CD4-positive, alpha-beta T cell (primary cell): ENCODE data around the gene CLCN1. TPM values are rescaled to one million over a fixed set of nuclear protein-coding genes. Genes with fewer than 3 reads are reported as not detected.
A peak's percentile ranks its signal among the peaks of the same experiment; 100 is the strongest.

Experiments used
- ATAC-seq: fragments of 200-7000 bp; cut with Tn5 transposase; one replicate; pipeline ENCODE4 v1.10.0; 2022; ENCODE audit warnings: mild to moderate bottlenecking; ENCODE audit not compliant: poor library complexity
- CTCF ChIA-PET: fragments of 350-600 bp; sonication (Branson Sonifier 250); formaldehyde crosslinking; loops from one replicate; lab custom pipeline; 2021; ENCODE audit warnings: antibody characterized with exemption, inconsistent platforms; lab: Charles Lee
- POLR2A ChIA-PET: fragments of 350-600 bp; sonication (Branson Sonifier 250); formaldehyde crosslinking; loops from one replicate; lab custom pipeline; 2021; ENCODE audit warnings: antibody characterized with exemption, inconsistent platforms; lab: Charles Lee
- DNase-seq, 14 experiments: peaks; one replicate each; pipeline ENCODE4 v3.0.0-alpha.2; 2013 to 2020; ENCODE audit warnings: mixed read lengths in 2 of 14
- H3K27ac ChIP-seq, 2 donors: one replicate each; pipeline versions ENCODE4 v1.5.1 to v1.7.0; 2013; ENCODE audit warnings: low read length in 2 of 2, low read depth in 1 of 2, mild to moderate bottlenecking in 1 of 2
- H3K27me3 ChIP-seq, 2 experiments: 1 replicate in 1 of 2; 2 replicates in 1 of 2; pipeline versions ENCODE4 v1.6.1 to v1.7.0; 2013; ENCODE audit warnings: low read length in 2 of 2, control low read depth in 1 of 2, mild to moderate bottlenecking in 1 of 2, moderate library complexity in 1 of 2; ENCODE audit not compliant: insufficient read depth in 2 of 2, control insufficient read depth in 1 of 2
- H3K36me3 ChIP-seq: one replicate; pipeline ENCODE4 v1.6.1; 2013; ENCODE audit warnings: low read length, control low read depth; ENCODE audit not compliant: insufficient read depth
- H3K4me1 ChIP-seq: one replicate; pipeline ENCODE4 v1.6.1; 2013; ENCODE audit warnings: low read length, control low read depth; ENCODE audit not compliant: insufficient read depth
- H3K4me3 ChIP-seq: one replicate; pipeline ENCODE4 v1.5.1; 2013; ENCODE audit warnings: mild to moderate bottlenecking, low read length, moderate library complexity
- H3K9me3 ChIP-seq, 2 experiments: 1 replicate in 1 of 2; 2 replicates in 1 of 2; pipeline versions ENCODE4 v1.6.1 to v1.7.0; 2013; ENCODE audit warnings: low read length in 2 of 2, mild to moderate bottlenecking in 2 of 2, control low read depth in 1 of 2, moderate library complexity in 1 of 2; ENCODE audit not compliant: control insufficient read depth in 1 of 2, insufficient read depth in 1 of 2
- H3K27ac Mint-ChIP-seq: one replicate; pipeline ENCODE4 v1.8.0; 2020; ENCODE audit warnings: mixed read lengths
- H3K27me3 Mint-ChIP-seq: one replicate; pipeline ENCODE4 v1.8.0; 2021; ENCODE audit warnings: mixed read lengths
- H3K36me3 Mint-ChIP-seq: one replicate; pipeline ENCODE4 v1.8.0; 2021; ENCODE audit warnings: low read depth, mixed read lengths
- H3K4me1 Mint-ChIP-seq: one replicate; pipeline ENCODE4 v1.8.0; 2021; ENCODE audit warnings: low read depth, mixed read lengths
- H3K4me3 Mint-ChIP-seq: one replicate; pipeline ENCODE4 v1.8.0; 2020; ENCODE audit warnings: mild to moderate bottlenecking, mixed read lengths
- H3K9me3 Mint-ChIP-seq: one replicate; pipeline ENCODE4 v1.8.0; 2020; ENCODE audit warnings: mixed read lengths
- CTCF ChIP-seq: fragments of 200-600 bp; IDR thresholded peaks from one replicate; pipeline ENCODE4 v1.8.0; 2022; ENCODE audit warnings: antibody characterized with exemption, mild to moderate bottlenecking
- intact Hi-C, 2 experiments: fragments of 100-400 bp; cut with DNase I in 1 of 2; cut with micrococcal nuclease in 1 of 2; formaldehyde crosslinking; loops; one replicate each; pipeline versions ENCODE4 v1.15.1 to v1.9.0; 2023 to 2025; cut with DNase I, micrococcal nuclease
- total RNA-seq, 174 experiments: library from RNA in 2 of 174; stranded (reverse) in 2 of 174; gene quantifications; one replicate each; pipeline ENCODE4 v1.2.3 and lab custom pipeline; 2021 to 2026

CLCN1 gene
- total RNA-seq, 2 experiments from 2014 or later = not detected

DNA sequence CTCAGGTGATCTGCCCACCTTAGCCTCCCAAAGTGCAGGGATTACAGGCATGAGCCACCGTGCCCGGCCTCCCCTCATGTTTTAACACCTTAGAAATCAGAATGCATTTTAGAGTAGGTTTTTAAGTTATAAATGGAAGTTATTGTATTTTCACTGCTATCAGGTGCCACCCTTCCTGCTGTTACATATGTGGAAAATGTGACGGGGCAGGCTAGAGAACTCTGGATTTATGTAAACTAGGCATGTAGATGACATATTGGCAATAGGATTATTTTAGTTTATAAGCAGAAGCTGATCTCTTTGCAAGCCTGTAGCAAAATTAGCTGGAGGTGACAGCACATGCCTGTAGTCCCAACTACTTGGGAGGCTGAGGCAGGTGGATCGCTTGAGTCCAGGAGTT, 25.6 kb upstream of the CLCN1 start:
- no peak for ATAC-seq
- peaks cover 63% of the 10 kb centered on the region for H3K36me3 Mint-ChIP-seq
- no peak overlapping the region for H3K27ac ChIP-seq

GRCh38 chr7:143292876-143293275, 23.0 kb upstream of the CLCN1 start:
- ChIA-PET CTCF (interaction anchor here (4.1 kb wide), 1 partner anchor 52 kb away, joined by 19 read pairs; no protein-coding TSS in a partner anchor), POLR2A (interaction anchor here (1.6 to 1.9 kb wide), 3 partner anchors 13 to 52 kb away, joined by 6 to 8 read pairs (median 6); partner anchors contain the start of gene GSTK1)
- H3K36me3 Mint-ChIP-seq = peaks cover 87% of the 10 kb centered on the region
- no peaks in the 10 kb centered on the region for H3K9me3 Mint-ChIP-seq
- Histone ChIP-seq H3K27ac (no peak overlapping the region), H3K27me3 (no peaks in the 10 kb centered on the region), H3K4me3 (no peak overlapping the region), H3K36me3 (peaks cover 67% of the 10 kb centered on the region), H3K9me3 (no peaks in the 10 kb centered on the region), H3K4me1 (peaks cover 22% of the 10 kb centered on the region)
- intact Hi-C loops = loop anchor here in 1 of 2 experiments (10.0 kb wide), 1 partner anchor 612 kb away; the partner anchor contains the start of gene TCAF1
- H3K27ac Mint-ChIP-seq = no peak overlapping the region
- no peak overlapping the region for H3K4me3 Mint-ChIP-seq
- H3K27me3 Mint-ChIP-seq = no peaks in the 10 kb centered on the region
- DNase-seq (no peak), ATAC-seq (no peak)
- peaks cover 74% of the 10 kb centered on the region for H3K4me1 Mint-ChIP-seq
- no peak for TF ChIP-seq CTCF

More for the DNA sequence above, 25.6 kb upstream of the CLCN1 start:
- ChIA-PET CTCF (interaction anchor here (0.9 to 4.1 kb wide), 6 partner anchors 9 to 75 kb away, joined by 3 to 19 read pairs (median 6); no protein-coding TSS in a partner anchor), POLR2A (interaction anchor here (1.2 kb wide), 3 partner anchors 11 to 118 kb away, joined by 3 to 6 read pairs (median 4); no protein-coding TSS in a partner anchor)
- H3K4me1 Mint-ChIP-seq = peaks cover 66% of the 10 kb centered on the region
- Histone ChIP-seq H3K36me3 (peaks cover 49% of the 10 kb centered on the region), H3K27me3 (no peaks in the 10 kb centered on the region), H3K4me1 (peaks cover 30% of the 10 kb centered on the region), H3K4me3 (peak overlapping the region; percentile 95), H3K9me3 (no peaks in the 10 kb centered on the region)
- no peaks in the 10 kb centered on the region for H3K9me3 Mint-ChIP-seq
- TF ChIP-seq CTCF = no peak
- intact Hi-C loops = loop anchor here in 1 of 2 experiments (10.0 kb wide), 1 partner anchor 615 kb away; the partner anchor contains the start of gene TCAF1
- peak overlapping the region; percentile 88 for H3K27ac Mint-ChIP-seq
- H3K4me3 Mint-ChIP-seq = peak overlapping the region; percentile 96
- no peak for DNase-seq
- no peaks in the 10 kb centered on the region for H3K27me3 Mint-ChIP-seq

- ATAC-seq (no peak), DNase-seq (no peak)
- Mint-ChIP-seq H3K4me3 (no peak overlapping the region), H3K27ac (peak overlapping the region; percentile 22), H3K36me3 (peaks cover 93% of the 10 kb centered on the region), H3K27me3 (no peaks in the 10 kb centered on the region), H3K9me3 (no peaks in the 10 kb centered on the region), H3K4me1 (peaks cover 64% of the 10 kb centered on the region)
- H3K27me3 ChIP-seq = no peaks in the 10 kb centered on the region
- no peaks in the 10 kb centered on the region for H3K9me3 ChIP-seq
- ChIA-PET POLR2A (interaction anchor here (1.7 to 2.1 kb wide), 3 partner anchors 8 to 55 kb away, joined by 4 to 12 read pairs (median 7); partner anchors contain the start of gene CASP2), CTCF (interaction anchor here (0.6 to 7.2 kb wide), 5 partner anchors 51 to 81 kb away, joined by 3 to 92 read pairs (median 3); no protein-coding TSS in a partner anchor)
- H3K4me1 ChIP-seq = peaks cover 10% of the 10 kb centered on the region
- intact Hi-C loops = loop anchor here in 1 of 2 experiments (10.0 kb wide), 1 partner anchor 609 kb away; the partner anchor contains the start of gene TCAF1
- H3K27ac ChIP-seq = no peak overlapping the region
- no peak overlapping the region for H3K4me3 ChIP-seq
- no peak for TF ChIP-seq CTCF
- peaks cover 86% of the 10 kb centered on the region for H3K36me3 ChIP-seq
Observed at GRCh38 chr7:143295870-143296269, 20.0 kb upstream of the CLCN1 start.
